Fibroblast of villous mesenchyme (primary cell): ENCODE results near the gene PTPRU. TPM values are rescaled to one million over a fixed set of nuclear protein-coding genes. Genes with fewer than 3 reads are reported as not detected.

ENCODE experiments used
- DNase-seq: peaks from one replicate; pipeline ENCODE4 v3.0.0-alpha.2; 2010; ENCODE audit warnings: low read depth
- H3K4me3 ChIP-seq: 2 replicates; pipeline ENCODE4 v1.5.1; 2011; ENCODE audit warnings: low read depth, mild to moderate bottlenecking, low read length
- CTCF ChIP-seq: IDR thresholded peaks from 2 replicates; pipeline ENCODE4 v1.5.1; 2012; ENCODE audit warnings: low read depth, mild to moderate bottlenecking, low read length; ENCODE audit not compliant: insufficient read depth
- total RNA-seq: library from RNA; depleted of rRNA; stranded (reverse); fragments of >200 nt; gene quantifications from 2 replicates; pipeline ENCODE4 v1.2.3, GENCODE V29; 2012

Gene PTPRU
- total RNA-seq, 1 donor = 6.9 TPM

GRCh38 chr1:29332204-29332603 lies 95.9 kb downstream of the PTPRU start:
- DNase-seq = peak; percentile 41
- no peak overlapping the region for H3K4me3 ChIP-seq
- TF ChIP-seq CTCF = peak; percentile 59

GRCh38 chr1:29333008-29333407 lies 96.7 kb downstream of the PTPRU start:
- no peak overlapping the region for H3K4me3 ChIP-seq
- TF ChIP-seq CTCF = no peak
- DNase-seq = no peak

GRCh38 chr1:29335573-29335972 lies 99.3 kb downstream of the PTPRU start:
- no peak for TF ChIP-seq CTCF
- DNase-seq = no peak

GRCh38 chr1:29338908-29339575 lies 102.7 kb downstream of the PTPRU start:
- TF ChIP-seq CTCF = no peak

More at GRCh38 chr1:29335573-29335972, 99.3 kb downstream of the PTPRU start:
- H3K4me3 ChIP-seq = no peak overlapping the region

GRCh38 chr1:29341936-29342335 lies 105.6 kb downstream of the PTPRU start:
- H3K4me3 ChIP-seq = no peak overlapping the region
- DNase-seq = no peak
- peak; percentile 21 for TF ChIP-seq CTCF

More at GRCh38 chr1:29338908-29339575, 102.7 kb downstream of the PTPRU start:
- DNase-seq = no peak
- no peak overlapping the region for H3K4me3 ChIP-seq

- H3K4me3 ChIP-seq = no peak overlapping the region
- no peak for TF ChIP-seq CTCF
- no peak for DNase-seq
These were observed 106.0 kb downstream of the PTPRU start for GRCh38 chr1:29342351-29342750.

GRCh38 chr1:29342983-29343382 lies 106.7 kb downstream of the PTPRU start:
- DNase-seq = no peak
- no peak for TF ChIP-seq CTCF
- no peak overlapping the region for H3K4me3 ChIP-seq
